Measurements from ENCODE around the gene TTYH3. TPM values are rescaled to one million over a fixed set of nuclear protein-coding genes. Genes with fewer than 3 reads are reported as not detected.

Gene TTYH3
- total RNA-seq, 4 donors from 2014 or later, result 21.5 to 62.6 (median 29.3) TPM

GRCh38 chr7:2658941-2659340 is 27.2 kb downstream of the TTYH3 start:
- ATAC-seq (ENCODE audit: low FRiP score), result no peak
- no peak for DNase-seq (ENCODE audit: low spot score)
- no peak for TF ChIP-seq CTCF (IDR thresholded peaks at IDR 0.05)

- DNase-seq (ENCODE audit: low spot score) (no peak), ATAC-seq (ENCODE audit: low FRiP score) (no peak)
- TF ChIP-seq CTCF (IDR thresholded peaks at IDR 0.05), result no peak
Measured at GRCh38 chr7:2659556-2660358, 28.0 kb downstream of the TTYH3 start.

GRCh38 chr7:2660359-2661095 is 28.7 kb downstream of the TTYH3 start:
- TF ChIP-seq CTCF (IDR thresholded peaks at IDR 0.05), result no peak
- DNase-seq (ENCODE audit: low spot score) (no peak), ATAC-seq (ENCODE audit: low FRiP score) (no peak)

- ATAC-seq (ENCODE audit: low FRiP score), result no peak
- no peak for TF ChIP-seq CTCF (IDR thresholded peaks at IDR 0.05)
- no peak for DNase-seq (ENCODE audit: low spot score)
Measured at GRCh38 chr7:2661096-2661449, 29.3 kb downstream of the TTYH3 start.

- ATAC-seq (ENCODE audit: low FRiP score) (no peak), DNase-seq (ENCODE audit: low spot score) (no peak)
- TF ChIP-seq CTCF (IDR thresholded peaks at IDR 0.05), result no peak
Measured at GRCh38 chr7:2661602-2662272, 30.0 kb downstream of the TTYH3 start.

- ATAC-seq (ENCODE audit: low FRiP score) (no peak), DNase-seq (ENCODE audit: low spot score) (no peak)
- no peak for TF ChIP-seq CTCF (IDR thresholded peaks at IDR 0.05)
Measured at GRCh38 chr7:2662273-2663120, 30.7 kb downstream of the TTYH3 start.
